ENCODE results near the gene NKPD1.
A peak's percentile ranks its signal among the peaks of the same experiment; 100 is the strongest.

The NKPD1 gene

GRCh38 chr19:45160870-45161737 is at the start of gene NKPD1:
Gene NKPD1 (minus strand): TSS chr19:45160982. CDS start chr19:45160150, 832 bp downstream.
- DNase-seq, result no peak

GRCh38 chr19:45206328-45206727 is 45.5 kb upstream of the NKPD1 start:
- DNase-seq, result no peak

- DNase-seq, result no peak
Observed at GRCh38 chr19:45205810-45206209, 45.0 kb upstream of the NKPD1 start.

GRCh38 chr19:45202637-45203036 is 41.9 kb upstream of the NKPD1 start:
- no peak for DNase-seq

- peak; percentile 14 for DNase-seq
Observed at GRCh38 chr19:45200568-45200967, 39.8 kb upstream of the NKPD1 start.

- no peak for DNase-seq
Observed at GRCh38 chr19:45195764-45196163, 35.0 kb upstream of the NKPD1 start.

- DNase-seq, result no peak
Observed at GRCh38 chr19:45191375-45191774, 30.6 kb upstream of the NKPD1 start.

- no peak for DNase-seq
Observed at GRCh38 chr19:45189971-45190370, 29.2 kb upstream of the NKPD1 start.

- no peak for DNase-seq
Observed at GRCh38 chr19:45187421-45188100, 26.8 kb upstream of the NKPD1 start.

GRCh38 chr19:45186509-45187334 is 25.9 kb upstream of the NKPD1 start:
- no peak for DNase-seq

- no peak for DNase-seq
Observed at GRCh38 chr19:45184115-45184514, 23.3 kb upstream of the NKPD1 start.

- DNase-seq, result no peak
Observed at GRCh38 chr19:45182758-45183157, 22.0 kb upstream of the NKPD1 start.

- DNase-seq, result no peak
Observed at GRCh38 chr19:45180936-45181335, 20.2 kb upstream of the NKPD1 start.

- DNase-seq, result no peak
Observed at GRCh38 chr19:45179892-45180370, 19.1 kb upstream of the NKPD1 start.

- DNase-seq, result peak; percentile 29
Observed at GRCh38 chr19:45179072-45179891, 18.5 kb upstream of the NKPD1 start.

GRCh38 chr19:45178262-45179071 is 17.7 kb upstream of the NKPD1 start, which contains the start of gene BLOC1S3:
Gene BLOC1S3 (plus strand): TSS chr19:45178784. CDS start chr19:45179297, 513 bp downstream.
- peak; percentile 100 for DNase-seq

GRCh38 chr19:45177817-45178261 is 17.1 kb upstream of the NKPD1 start, which contains the start of gene TRAPPC6A:
Gene TRAPPC6A (minus strand): TSS chr19:45178237. CDS start chr19:45178218, 19 bp downstream.
- peak; percentile 39 for DNase-seq

GRCh38 chr19:45175515-45176345 is 14.9 kb upstream of the NKPD1 start:
- no peak for DNase-seq

GRCh38 chr19:45173816-45174215 is 13.0 kb upstream of the NKPD1 start:
- peak; percentile 27 for DNase-seq

GRCh38 chr19:45172611-45173208 is 11.9 kb upstream of the NKPD1 start:
- DNase-seq, result no peak

All from fibroblast of skin of right quadriceps (primary cell).